Measurements from ENCODE around the gene SGCA. TPM values are rescaled to one million over a fixed set of nuclear protein-coding genes. Genes with fewer than 3 reads are reported as not detected.
A peak's percentile ranks its signal among the peaks of the same experiment; 100 is the strongest.

The SGCA gene
- total and polyA plus RNA-seq, 9 of the 15 experiments (the other 6 are each of a cell fraction or from before 2014, with no cell fraction given): not detected

DNA sequence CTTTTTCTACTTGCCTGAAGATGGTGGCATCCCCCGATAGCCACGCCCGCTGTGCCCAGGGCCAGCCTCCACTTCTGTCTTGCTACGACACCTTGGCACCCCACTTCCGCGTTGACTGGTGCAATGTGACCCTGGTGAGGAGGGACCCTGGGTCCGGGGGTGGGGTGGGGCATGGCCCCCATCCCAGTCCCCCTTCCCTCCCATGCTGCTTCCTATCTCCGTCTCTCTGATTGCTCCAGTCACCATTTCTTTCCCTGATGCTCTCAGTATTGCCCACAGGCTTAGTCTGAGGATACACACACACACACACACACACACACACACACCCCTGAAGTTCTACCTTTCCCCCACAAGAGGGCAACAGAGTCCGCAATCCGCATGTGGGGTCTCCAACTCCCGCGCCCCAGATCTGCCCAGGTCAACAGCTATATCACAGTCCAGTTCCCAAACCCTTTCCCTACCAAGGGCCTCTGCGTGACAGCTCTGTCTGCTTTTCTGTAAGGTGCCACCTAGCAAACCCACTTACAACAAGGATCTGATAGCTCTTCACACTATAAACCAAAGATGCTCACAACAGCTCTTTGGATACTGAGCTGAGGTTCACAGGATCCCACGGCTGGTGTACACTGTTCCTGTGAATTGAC lies 3.4 kb downstream of the SGCA start (continued):
- TF ChIP-seq, protein P1, sequence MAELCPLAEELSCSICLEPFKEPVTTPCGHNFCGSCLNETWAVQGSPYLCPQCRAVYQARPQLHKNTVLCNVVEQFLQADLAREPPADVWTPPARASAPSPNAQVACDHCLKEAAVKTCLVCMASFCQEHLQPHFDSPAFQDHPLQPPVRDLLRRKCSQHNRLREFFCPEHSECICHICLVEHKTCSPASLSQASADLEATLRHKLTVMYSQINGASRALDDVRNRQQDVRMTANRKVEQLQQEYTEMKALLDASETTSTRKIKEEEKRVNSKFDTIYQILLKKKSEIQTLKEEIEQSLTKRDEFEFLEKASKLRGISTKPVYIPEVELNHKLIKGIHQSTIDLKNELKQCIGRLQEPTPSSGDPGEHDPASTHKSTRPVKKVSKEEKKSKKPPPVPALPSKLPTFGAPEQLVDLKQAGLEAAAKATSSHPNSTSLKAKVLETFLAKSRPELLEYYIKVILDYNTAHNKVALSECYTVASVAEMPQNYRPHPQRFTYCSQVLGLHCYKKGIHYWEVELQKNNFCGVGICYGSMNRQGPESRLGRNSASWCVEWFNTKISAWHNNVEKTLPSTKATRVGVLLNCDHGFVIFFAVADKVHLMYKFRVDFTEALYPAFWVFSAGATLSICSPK (IDR thresholded peaks at IDR 0.05; ENCODE audit: borderline replicate concordance): peak; percentile 57; the same call in 1 of the 2 replicates
- TF ChIP-seq ZNF655 (CRISPR knock-in tag; IDR thresholded peaks at IDR 0.05): no peak
- TF ChIP-seq ZNF224 (CRISPR knock-in tag; IDR thresholded peaks at IDR 0.05): no peak
- no peak for TF ChIP-seq PRPF4 (IDR thresholded peaks at IDR 0.05; ENCODE audit: insufficient read depth, low read depth, low read length, poor library complexity, severe bottlenecking)
- no peak for TF ChIP-seq HNRNPH1 (optimal IDR thresholded peaks at IDR 0.05; ENCODE audit: low read depth, low read length)
- TF ChIP-seq POU5F1 (IDR thresholded peaks at IDR 0.05; ENCODE audit: borderline replicate concordance, low read depth, low read length, partially characterized antibody): no peak
- TF ChIP-seq CEBPZ (IDR thresholded peaks at IDR 0.05; ENCODE audit: borderline replicate concordance, low read depth, low read length): no peak
- TF ChIP-seq ZNF347 (CRISPR knock-in tag; IDR thresholded peaks at IDR 0.05; ENCODE audit: low read depth): no peak
- TF ChIP-seq RBFOX2 (IDR thresholded peaks at IDR 0.05; ENCODE audit: low read depth, low read length): no peak
- TF ChIP-seq ZNF764 (CRISPR knock-in tag; IDR thresholded peaks at IDR 0.05; ENCODE audit: low read depth): no peak
- TF ChIP-seq DEAF1 (CRISPR knock-in tag; IDR thresholded peaks at IDR 0.05): peak; percentile 79
- peak; percentile 40; the same call in 1 of the 2 replicates for TF ChIP-seq TRIM28 (IDR thresholded peaks at IDR 0.05)
- 0 out of 2 replicates have a peak, but pooled peaks have one; percentile 3 for TF ChIP-seq MAFK (IDR thresholded peaks at IDR 0.05; ENCODE audit: low read length)
- TF ChIP-seq GATAD2B (IDR thresholded peaks at IDR 0.05; ENCODE audit: borderline replicate concordance): no peak
- no peak for TF ChIP-seq BRF1 (IDR thresholded peaks at IDR 0.05; ENCODE audit: borderline replicate concordance, extremely low read depth, insufficient read length)
- no peak for TF ChIP-seq KAT7 (CRISPR knock-in tag; IDR thresholded peaks at IDR 0.05; ENCODE audit: borderline replicate concordance)
